Glomerular visceral epithelial cell (primary cell): Measurements from ENCODE around the gene ASB2.
A peak's percentile ranks its signal among the peaks of the same experiment; 100 is the strongest.

ENCODE experiments used
- DNase-seq: peaks from one replicate; pipeline ENCODE4 v3.0.0-alpha.2; 2016; ENCODE audit errors: extremely low spot score

ASB2 gene

GRCh38 chr14:93960774-93961438 is 15.5 kb downstream of the ASB2 start:
- DNase-seq, result no peak

- no peak for DNase-seq
Measured at GRCh38 chr14:93960108-93960475, 16.3 kb downstream of the ASB2 start.

GRCh38 chr14:93959239-93960107 is 16.9 kb downstream of the ASB2 start:
- peak; percentile 99 for DNase-seq

- DNase-seq, result no peak
Measured at GRCh38 chr14:93958567-93959238, 17.7 kb downstream of the ASB2 start.

- DNase-seq, result peak; percentile 54
Measured at GRCh38 chr14:93957751-93958566, 18.4 kb downstream of the ASB2 start.

- DNase-seq, result no peak
Measured at GRCh38 chr14:93957333-93957710, 19.0 kb downstream of the ASB2 start.

GRCh38 chr14:93956514-93957332 is 19.6 kb downstream of the ASB2 start:
- peak; percentile 78 for DNase-seq

GRCh38 chr14:93955850-93956481 is 20.4 kb downstream of the ASB2 start:
- DNase-seq, result no peak

- no peak for DNase-seq
Measured at GRCh38 chr14:93954900-93955849, 21.2 kb downstream of the ASB2 start.

- no peak for DNase-seq
Measured at GRCh38 chr14:93954516-93954830, 21.9 kb downstream of the ASB2 start.

- no peak for DNase-seq
Measured at GRCh38 chr14:93953739-93954515, 22.4 kb downstream of the ASB2 start.

GRCh38 chr14:93953263-93953662 is 23.1 kb downstream of the ASB2 start:
- DNase-seq, result no peak

- no peak for DNase-seq
Measured at GRCh38 chr14:93952829-93953228, 23.5 kb downstream of the ASB2 start.

GRCh38 chr14:93951635-93952540 is 24.5 kb downstream of the ASB2 start:
- DNase-seq, result peak; percentile 90

- DNase-seq, result no peak
Measured at GRCh38 chr14:93950948-93951634, 25.3 kb downstream of the ASB2 start.

- no peak for DNase-seq
Measured at GRCh38 chr14:93949511-93950075, 26.8 kb downstream of the ASB2 start.

- DNase-seq, result no peak
Measured at GRCh38 chr14:93947282-93947681, 29.1 kb downstream of the ASB2 start.
